GM18858 (cell line): Measurements from ENCODE around the gene DIPK1B.

Experiments used
- ATAC-seq: cut with Tn5 transposase; IDR thresholded peaks from one replicate; pipeline ENCODE4 v1.9.1; 2021; ENCODE audit not compliant: unreplicated experiment

The DIPK1B gene

GRCh38 chr9:136686794-136687711 lies 25.3 kb upstream of the DIPK1B start, which contains the start of gene AGPAT2:
Gene AGPAT2, minus strand, starts transcription at chr9:136687457. Its CDS starts 100 bp downstream, at chr9:136687357.
- ATAC-seq: no peak

- no peak for ATAC-seq
These were observed 24.6 kb upstream of the DIPK1B start for GRCh38 chr9:136687721-136688223.

GRCh38 chr9:136688274-136689107 lies 23.9 kb upstream of the DIPK1B start:
- no peak for ATAC-seq

- ATAC-seq: no peak
These were observed 23.3 kb upstream of the DIPK1B start for GRCh38 chr9:136689108-136689460.

GRCh38 chr9:136690104-136690805 lies 22.1 kb upstream of the DIPK1B start:
- ATAC-seq: no peak

GRCh38 chr9:136690806-136691261 lies 21.5 kb upstream of the DIPK1B start:
- no peak for ATAC-seq

- ATAC-seq: no peak
These were observed 20.8 kb upstream of the DIPK1B start for GRCh38 chr9:136691316-136692184.

- ATAC-seq: no peak
These were observed 19.9 kb upstream of the DIPK1B start for GRCh38 chr9:136692185-136693134.

GRCh38 chr9:136693135-136693489 lies 19.3 kb upstream of the DIPK1B start:
- no peak for ATAC-seq

GRCh38 chr9:136693490-136694162 lies 18.7 kb upstream of the DIPK1B start:
- no peak for ATAC-seq

- no peak for ATAC-seq
These were observed 18.1 kb upstream of the DIPK1B start for GRCh38 chr9:136694163-136694871.

- ATAC-seq: no peak
These were observed 17.5 kb upstream of the DIPK1B start for GRCh38 chr9:136694872-136695247.

- ATAC-seq: no peak
These were observed 16.9 kb upstream of the DIPK1B start for GRCh38 chr9:136695435-136695895.

- no peak for ATAC-seq
These were observed 16.4 kb upstream of the DIPK1B start for GRCh38 chr9:136695955-136696354.

GRCh38 chr9:136696502-136696901 lies 15.9 kb upstream of the DIPK1B start:
- no peak for ATAC-seq

GRCh38 chr9:136697146-136697820 lies 15.1 kb upstream of the DIPK1B start:
- no peak for ATAC-seq
